GM12865 (cell line): ENCODE data around the gene BLID.

ENCODE experiments used
- DNase-seq: peaks from one replicate; pipeline ENCODE4 v3.0.0; 2010; ENCODE audit warnings: low read depth
- H3K4me3 ChIP-seq: 2 replicates; pipeline ENCODE4 v1.5.1; 2011; ENCODE audit warnings: mild to moderate bottlenecking, low read depth, low read length, control low read depth
- CTCF ChIP-seq: IDR thresholded peaks from 2 replicates; pipeline ENCODE4 v1.5.1; 2011; ENCODE audit warnings: low read length, control low read depth, low read depth, inconsistent platforms; ENCODE audit not compliant: insufficient read depth; ENCODE audit errors: missing control alignments

The BLID gene

GRCh38 chr11:122115524-122116379 lies at the start of gene BLID:
BLID (minus strand) TSS chr11:122116215; CDS start chr11:122115922, 293 bp downstream.
- peak; percentile 22 for DNase-seq

GRCh38 chr11:122163053-122163819 lies 47.2 kb upstream of the BLID start:
- TF ChIP-seq CTCF: no peak
- DNase-seq: no peak
- H3K4me3 ChIP-seq: no peak overlapping the region

More at GRCh38 chr11:122115524-122116379, at the start of gene BLID:
- H3K4me3 ChIP-seq: no peak within 1 kb of the TSS
- TF ChIP-seq CTCF: peak; percentile 46

- no peak overlapping the region for H3K4me3 ChIP-seq
- no peak for TF ChIP-seq CTCF
- no peak for DNase-seq
These were observed 46.1 kb upstream of the BLID start for GRCh38 chr11:122162095-122162494.

DNA sequence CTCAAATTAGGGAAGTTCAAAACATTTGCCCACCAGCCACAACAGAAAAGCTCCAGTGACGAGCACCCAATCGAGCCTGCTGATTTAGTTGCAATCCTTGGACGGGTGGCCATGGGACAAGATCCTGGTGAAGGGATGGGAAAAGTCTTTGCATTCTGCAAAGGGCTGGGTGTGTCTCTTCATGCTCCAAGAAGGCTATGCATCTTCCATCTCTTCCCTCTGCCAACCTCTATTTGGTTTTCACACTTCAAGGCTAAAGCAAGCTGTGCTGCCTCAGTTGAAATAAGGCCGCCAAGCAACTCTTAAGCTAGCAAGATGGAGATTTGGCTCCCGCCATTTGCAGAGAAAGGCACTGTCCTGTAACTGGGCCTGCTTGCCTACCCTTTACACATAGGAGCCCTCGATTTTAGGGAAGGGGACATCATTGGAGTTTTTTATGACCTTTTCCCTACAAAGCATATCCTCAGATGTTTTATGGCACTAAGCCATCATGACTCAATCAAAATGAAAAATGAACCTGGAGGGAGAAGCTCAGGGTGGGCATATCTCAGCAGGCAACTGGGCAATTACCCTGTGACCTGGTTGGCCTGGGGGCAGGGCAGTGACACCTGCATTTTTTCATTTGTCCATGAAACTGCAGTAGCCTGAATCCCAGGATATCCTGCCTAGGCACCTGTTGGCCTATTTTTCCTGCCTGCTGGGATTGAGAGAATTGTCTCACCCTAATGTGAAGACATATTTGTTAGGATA lies 45.0 kb upstream of the BLID start:
- no peak for DNase-seq
- TF ChIP-seq CTCF: no peak
- no peak overlapping the region for H3K4me3 ChIP-seq

- no peak for DNase-seq
- no peak for TF ChIP-seq CTCF
- no peak overlapping the region for H3K4me3 ChIP-seq
These were observed 43.8 kb upstream of the BLID start for GRCh38 chr11:122159861-122160260.

GRCh38 chr11:122159173-122159721 lies 43.2 kb upstream of the BLID start:
- no peak for TF ChIP-seq CTCF
- DNase-seq: no peak
- H3K4me3 ChIP-seq: no peak overlapping the region
